ENCODE measurements around the gene SLC19A3. TPM values are rescaled to one million over a fixed set of nuclear protein-coding genes. Genes with fewer than 3 reads are reported as not detected.

The SLC19A3 gene
- total and polyA plus RNA-seq, 8 donors: 0.43 to 9.3 (median 2.8) TPM; not detected in 1

GRCh38 chr2:227719641-227720040 is 1.8 kb upstream of the SLC19A3 start:
- TF ChIP-seq EP300 (IDR thresholded peaks at IDR 0.05) (no peak), POLR2A (IDR thresholded peaks at IDR 0.05) (no peak), CTCF (IDR thresholded peaks at IDR 0.05) (no peak), POLR2AphosphoS5 (IDR thresholded peaks at IDR 0.05) (no peak)
- DNase-seq: no peak
- H3K9me3 ChIP-seq: no peaks in the 10 kb centered on the region
- H3K4me3 ChIP-seq: no peak overlapping the region
- no peak overlapping the region for H3K27ac ChIP-seq
- WGBS, 5 donors: 86 to 93% (median 89%) methylated on average over 4 of the region's 4 CpGs
- peaks cover 0 to 5% (median 0%) of the 10 kb centered on the region in 3 donors for H3K27me3 ChIP-seq
- intact Hi-C loops (cut with DNase I; ENCODE audit: low total_unique reads): no loop called here
- H3K36me3 ChIP-seq: no peaks in the 10 kb centered on the region
- peaks cover 0 to 16% (median 13%) of the 10 kb centered on the region in 4 donors for H3K4me1 ChIP-seq

- 90 to 100% (median 95%) methylated on average over 2 of the region's 2 CpGs for WGBS, 5 donors
- Histone ChIP-seq H3K27ac (no peak overlapping the region), H3K9me3 (no peaks in the 10 kb centered on the region), H3K4me1 (peaks cover 0 to 16% (median 13%) of the 10 kb centered on the region in 4 donors), H3K36me3 (no peaks in the 10 kb centered on the region), H3K4me3 (no peak overlapping the region), H3K27me3 (no peaks in the 10 kb centered on the region)
- no peak for DNase-seq
- TF ChIP-seq EP300 (IDR thresholded peaks at IDR 0.05) (no peak), CTCF (IDR thresholded peaks at IDR 0.05) (no peak), POLR2AphosphoS5 (IDR thresholded peaks at IDR 0.05) (no peak), POLR2A (IDR thresholded peaks at IDR 0.05) (no peak)
- intact Hi-C loops (cut with DNase I; ENCODE audit: low total_unique reads): no loop called here
Observed at GRCh38 chr2:227716501-227716900, 1.3 kb downstream of the SLC19A3 start.

- WGBS, 5 donors: 42 to 100% (median 100%) methylated on average over 1 of the region's 1 CpG
- H3K36me3 ChIP-seq: no peaks in the 10 kb centered on the region
- peaks cover 0 to 11% (median 10%) of the 10 kb centered on the region in 4 donors for H3K4me1 ChIP-seq
- no peaks in the 10 kb centered on the region for H3K9me3 ChIP-seq
- H3K27ac ChIP-seq: no peak overlapping the region
- no peak for TF ChIP-seq CTCF (IDR thresholded peaks at IDR 0.05)
- TF ChIP-seq POLR2A (IDR thresholded peaks at IDR 0.05): no peak
- TF ChIP-seq EP300 (IDR thresholded peaks at IDR 0.05): no peak
- no peak for TF ChIP-seq POLR2AphosphoS5 (IDR thresholded peaks at IDR 0.05)
- DNase-seq: no peak
- H3K4me3 ChIP-seq: no peak overlapping the region
- intact Hi-C loops (cut with DNase I; ENCODE audit: low total_unique reads): no loop called here
- H3K27me3 ChIP-seq: no peaks in the 10 kb centered on the region
Observed at GRCh38 chr2:227713291-227713690, 4.5 kb downstream of the SLC19A3 start.

GRCh38 chr2:227710986-227711385 is 6.8 kb downstream of the SLC19A3 start:
- H3K4me1 ChIP-seq: no peaks in the 10 kb centered on the region
- no peak overlapping the region for H3K27ac ChIP-seq
- 84 to 93% (median 90%) methylated on average over 7 of the region's 7 CpGs for WGBS, 5 donors
- no peaks in the 10 kb centered on the region for H3K27me3 ChIP-seq
- H3K9me3 ChIP-seq: no peaks in the 10 kb centered on the region
- no peaks in the 10 kb centered on the region for H3K36me3 ChIP-seq
- intact Hi-C loops (cut with DNase I; ENCODE audit: low total_unique reads): no loop called here
- DNase-seq: no peak
- no peak for TF ChIP-seq POLR2AphosphoS5 (IDR thresholded peaks at IDR 0.05)
- TF ChIP-seq EP300 (IDR thresholded peaks at IDR 0.05): no peak
- no peak for TF ChIP-seq POLR2A (IDR thresholded peaks at IDR 0.05)
- TF ChIP-seq CTCF (IDR thresholded peaks at IDR 0.05): no peak
- H3K4me3 ChIP-seq: no peak overlapping the region

All from stomach (tissue), 9 donors.